Measurements from ENCODE around the gene ARNT2.

The ARNT2 gene

GRCh38 chr15:80559761-80560160 is 155.6 kb downstream of the ARNT2 start (continued):
- TF ChIP-seq PATZ1 (CRISPR knock-in tag; IDR thresholded peaks at IDR 0.05; ENCODE audit: borderline replicate concordance): no peak

- TF ChIP-seq PPARA (CRISPR knock-in tag; IDR thresholded peaks at IDR 0.05; ENCODE audit: borderline replicate concordance): no peak
- no peak for TF ChIP-seq ESRRG (CRISPR knock-in tag; IDR thresholded peaks at IDR 0.05)
- no peak for TF ChIP-seq ZNF565 (CRISPR knock-in tag; conservative IDR thresholded peaks at IDR 0.05; ENCODE audit: low read depth)
- no peak for TF ChIP-seq ZC3H10 (CRISPR knock-in tag; IDR thresholded peaks at IDR 0.05)
- no peak for TF ChIP-seq CSRNP3 (CRISPR knock-in tag; IDR thresholded peaks at IDR 0.05)
- TF ChIP-seq GLIS3 (CRISPR knock-in tag; IDR thresholded peaks at IDR 0.05): no peak
- no peak for TF ChIP-seq OSR1 (CRISPR knock-in tag; IDR thresholded peaks at IDR 0.05)
- no peak for TF ChIP-seq ZFP3 (CRISPR knock-in tag; IDR thresholded peaks at IDR 0.05)
- no peak for TF ChIP-seq ARNTL (CRISPR knock-in tag; IDR thresholded peaks at IDR 0.05; ENCODE audit: borderline replicate concordance, low read depth)
- no peak for TF ChIP-seq PATZ1 (CRISPR knock-in tag; IDR thresholded peaks at IDR 0.05; ENCODE audit: borderline replicate concordance)
- TF ChIP-seq TSHZ2 (CRISPR knock-in tag; IDR thresholded peaks at IDR 0.05): no peak
- TF ChIP-seq TOX (CRISPR knock-in tag; IDR thresholded peaks at IDR 0.05; ENCODE audit: borderline replicate concordance): no peak
- no peak for TF ChIP-seq TCF4 (CRISPR knock-in tag; IDR thresholded peaks at IDR 0.05; ENCODE audit: borderline replicate concordance)
- no peak for TF ChIP-seq CSDC2 (CRISPR knock-in tag; IDR thresholded peaks at IDR 0.05)
- no peak for TF ChIP-seq POU6F1 (CRISPR knock-in tag; IDR thresholded peaks at IDR 0.05; ENCODE audit: borderline replicate concordance, low read depth)
- no peak for TF ChIP-seq CREB5 (CRISPR knock-in tag; IDR thresholded peaks at IDR 0.05; ENCODE audit: low read depth)
- TF ChIP-seq BACH2 (CRISPR knock-in tag; IDR thresholded peaks at IDR 0.05; ENCODE audit: borderline replicate concordance): no peak
- no peak for TF ChIP-seq ZNF70 (CRISPR knock-in tag; IDR thresholded peaks at IDR 0.05)
- no peak for TF ChIP-seq ZFP30 (CRISPR knock-in tag; IDR thresholded peaks at IDR 0.05)
- no peak for ATAC-seq
Measured at GRCh38 chr15:80560601-80561400, 156.6 kb downstream of the ARNT2 start.
